OCI-LY7 (cell line): ENCODE results near the gene AMIGO2.

Experiments
- CTCF ChIP-seq: fragments of 200-600 bp; sonication (generic); conservative IDR thresholded peaks from 2 replicates; pipeline ENCODE4 v1.5.1; 2014; ENCODE audit warnings: mild to moderate bottlenecking, antibody characterized with exemption, low read length, moderate library complexity, mixed read lengths
- EZH2phosphoT487 ChIP-seq: fragments of 200-600 bp; sonication (generic); IDR thresholded peaks from 2 replicates; pipeline ENCODE4 v1.6.1; 2018; ENCODE audit warnings: low read depth, borderline replicate concordance, mild to moderate bottlenecking, mixed run types, antibody characterized with exemption, low read length, moderate library complexity, mixed read lengths

GRCh38 chr12:47038270-47038748, 41.5 kb downstream of the AMIGO2 start:
- TF ChIP-seq CTCF = no peak
- no peak for TF ChIP-seq EZH2phosphoT487
